Mammary epithelial cell (primary cell): Measurements from ENCODE around the gene NR2F2.
A peak's percentile ranks its signal among the peaks of the same experiment; 100 is the strongest.

Experiments used
- EZH2 ChIP-seq: IDR thresholded peaks from 2 replicates; pipeline ENCODE4 v1.6.1; 2012; ENCODE audit warnings: low read length, inconsistent platforms, borderline replicate concordance
- TF ChIP-seq, protein P1 (sequence below), 2 donors: IDR thresholded peaks in 1 of 2; conservative IDR thresholded peaks in 1 of 2; 2 replicates each; pipeline ENCODE4 v1.5.1; 2011 to 2012; ENCODE audit warnings: inconsistent platforms in 2 of 2, low read length in 2 of 2, mild to moderate bottlenecking in 2 of 2, control low read depth in 1 of 2, low read depth in 1 of 2; ENCODE audit not compliant: insufficient read depth in 1 of 2; ENCODE audit errors: extremely low read depth in 1 of 2

DNA sequence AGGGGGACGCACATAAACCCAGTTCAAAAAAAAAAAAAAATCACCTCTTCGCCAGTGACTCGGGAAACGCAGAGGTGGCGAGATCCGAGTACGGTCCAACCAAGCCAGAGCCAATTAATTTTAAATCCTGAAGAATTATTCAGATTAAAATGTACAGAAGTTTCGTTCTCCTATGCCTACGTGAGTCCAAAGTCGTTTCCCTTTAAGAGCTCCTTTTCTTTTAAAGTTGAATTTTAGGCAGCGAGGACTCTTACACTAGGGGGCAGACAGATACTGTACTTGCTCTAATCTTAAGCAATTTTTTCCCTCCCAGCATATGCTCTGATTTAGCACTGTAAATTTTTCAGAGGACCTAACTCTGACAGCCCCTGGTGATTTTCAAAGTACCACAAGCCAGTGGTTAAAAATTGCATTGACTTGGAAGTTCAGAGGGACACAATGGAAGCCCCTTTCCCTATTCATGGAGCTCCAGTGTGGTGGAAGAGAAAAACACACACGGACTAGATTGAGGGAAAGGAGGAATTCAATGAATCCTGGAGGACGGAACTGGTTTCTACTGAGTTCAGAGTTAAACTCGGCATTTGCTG, 3.3 kb upstream of the NR2F2 start:
- TF ChIP-seq, protein P1, sequence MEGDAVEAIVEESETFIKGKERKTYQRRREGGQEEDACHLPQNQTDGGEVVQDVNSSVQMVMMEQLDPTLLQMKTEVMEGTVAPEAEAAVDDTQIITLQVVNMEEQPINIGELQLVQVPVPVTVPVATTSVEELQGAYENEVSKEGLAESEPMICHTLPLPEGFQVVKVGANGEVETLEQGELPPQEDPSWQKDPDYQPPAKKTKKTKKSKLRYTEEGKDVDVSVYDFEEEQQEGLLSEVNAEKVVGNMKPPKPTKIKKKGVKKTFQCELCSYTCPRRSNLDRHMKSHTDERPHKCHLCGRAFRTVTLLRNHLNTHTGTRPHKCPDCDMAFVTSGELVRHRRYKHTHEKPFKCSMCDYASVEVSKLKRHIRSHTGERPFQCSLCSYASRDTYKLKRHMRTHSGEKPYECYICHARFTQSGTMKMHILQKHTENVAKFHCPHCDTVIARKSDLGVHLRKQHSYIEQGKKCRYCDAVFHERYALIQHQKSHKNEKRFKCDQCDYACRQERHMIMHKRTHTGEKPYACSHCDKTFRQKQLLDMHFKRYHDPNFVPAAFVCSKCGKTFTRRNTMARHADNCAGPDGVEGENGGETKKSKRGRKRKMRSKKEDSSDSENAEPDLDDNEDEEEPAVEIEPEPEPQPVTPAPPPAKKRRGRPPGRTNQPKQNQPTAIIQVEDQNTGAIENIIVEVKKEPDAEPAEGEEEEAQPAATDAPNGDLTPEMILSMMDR (conservative IDR thresholded peaks at IDR 0.05 in 1 of 2, IDR thresholded peaks at IDR 0.05 in 1 of 2; ENCODE audit: extremely low read depth in 1 of 2, insufficient read depth in 1 of 2, low read depth in 1 of 2, low read length in 2 of 2) = peak; percentile 77 to 85
- TF ChIP-seq EZH2 = no peak
